ENCODE data around the gene YIPF1.

Gene YIPF1

DNA sequence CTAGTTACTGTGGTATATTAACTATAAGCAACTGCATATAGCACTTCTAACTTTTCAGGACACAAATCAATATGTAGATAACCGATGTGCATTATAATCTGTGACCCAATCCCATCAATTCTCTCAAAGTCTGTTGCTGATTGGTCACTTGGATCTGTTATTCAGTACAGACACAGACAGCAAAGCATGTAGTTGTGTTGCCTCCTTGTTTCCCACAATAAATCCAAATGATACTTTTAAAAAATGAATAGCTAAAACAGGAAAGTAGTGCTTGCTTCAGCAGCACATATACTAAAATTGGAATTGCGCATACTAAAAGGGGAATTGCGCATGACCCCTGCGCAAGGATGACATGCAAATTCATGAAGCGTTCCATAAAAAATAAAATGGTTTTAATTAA lies 79.6 kb downstream of the YIPF1 start:
- Mint-ChIP-seq H3K27me3 (ENCODE audit: low read depth) (no peaks in the 10 kb centered on the region), H3K9me3 (no peaks in the 10 kb centered on the region), H3K4me3 (no peak overlapping the region), H3K27ac (no peak overlapping the region), H3K4me1 (ENCODE audit: low read depth) (peaks cover 16% of the 10 kb centered on the region), H3K36me3 (ENCODE audit: low read depth) (peaks cover 53% of the 10 kb centered on the region)
- DNase-seq (ENCODE audit: low spot score) = no peak

GRCh38 chr1:53807916-53808315 lies 81.7 kb downstream of the YIPF1 start:
- peaks cover 47% of the 10 kb centered on the region for H3K36me3 Mint-ChIP-seq (ENCODE audit: low read depth)
- no peaks in the 10 kb centered on the region for H3K9me3 Mint-ChIP-seq
- no peak overlapping the region for H3K27ac Mint-ChIP-seq
- H3K4me3 Mint-ChIP-seq = no peak overlapping the region
- DNase-seq (ENCODE audit: low spot score) = no peak
- no peaks in the 10 kb centered on the region for H3K27me3 Mint-ChIP-seq (ENCODE audit: low read depth)
- H3K4me1 Mint-ChIP-seq (ENCODE audit: low read depth) = peaks cover 8% of the 10 kb centered on the region

- Mint-ChIP-seq H3K36me3 (ENCODE audit: low read depth) (peaks cover 35% of the 10 kb centered on the region), H3K27ac (no peak overlapping the region), H3K27me3 (ENCODE audit: low read depth) (no peaks in the 10 kb centered on the region), H3K4me3 (no peak overlapping the region), H3K9me3 (no peaks in the 10 kb centered on the region), H3K4me1 (ENCODE audit: low read depth) (no peaks in the 10 kb centered on the region)
- DNase-seq (ENCODE audit: low spot score) = no peak
These were observed 84.6 kb downstream of the YIPF1 start for GRCh38 chr1:53804791-53805505.

DNA sequence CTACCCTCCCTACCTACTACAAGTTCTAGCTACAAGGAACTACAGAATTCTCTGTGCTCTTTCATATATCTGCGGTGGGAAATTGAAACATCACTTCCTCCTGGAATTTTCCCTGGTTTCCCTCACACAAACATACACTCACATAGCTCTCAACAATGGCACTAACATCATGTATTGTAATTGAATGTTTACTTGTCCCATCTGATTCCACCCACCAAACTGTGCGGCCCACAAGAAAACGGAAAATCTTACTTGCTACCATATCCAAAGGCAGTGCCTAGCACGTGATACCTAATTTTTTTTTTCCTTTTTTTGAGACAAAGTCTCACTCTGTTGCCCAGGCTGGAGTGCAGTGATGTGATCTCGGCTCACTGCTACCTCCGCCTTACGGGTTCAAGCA lies 85.4 kb downstream of the YIPF1 start:
- Mint-ChIP-seq H3K27ac (no peak overlapping the region), H3K9me3 (no peaks in the 10 kb centered on the region), H3K27me3 (ENCODE audit: low read depth) (no peaks in the 10 kb centered on the region), H3K4me1 (ENCODE audit: low read depth) (no peaks in the 10 kb centered on the region), H3K36me3 (ENCODE audit: low read depth) (peaks cover 39% of the 10 kb centered on the region), H3K4me3 (no peak overlapping the region)
- DNase-seq (ENCODE audit: low spot score) = no peak
